Osteoblast (primary cell): ENCODE results near the gene OGFOD2. TPM values are rescaled to one million over a fixed set of nuclear protein-coding genes. Genes with fewer than 3 reads are reported as not detected.

ENCODE experiments used
- DNase-seq: peaks from one replicate; pipeline ENCODE4 v3.0.0; 2011; ENCODE audit warnings: low spot score, mixed read lengths; ENCODE audit not compliant: insufficient read length; ENCODE audit errors: missing footprints
- H2AFZ ChIP-seq: 2 replicates; pipeline ENCODE4 v1.6.0; 2011; ENCODE audit warnings: mild to moderate bottlenecking, low read length
- H3K27ac ChIP-seq: 2 replicates; pipeline ENCODE4 v1.5.1; 2011; ENCODE audit warnings: mild to moderate bottlenecking, low read depth, low read length, moderate library complexity
- H3K27me3 ChIP-seq: 2 replicates; pipeline ENCODE4 v1.6.0; 2012; ENCODE audit warnings: mild to moderate bottlenecking, control low read depth, inconsistent platforms, low read length, moderate library complexity; ENCODE audit not compliant: insufficient read depth
- H3K36me3 ChIP-seq: 2 replicates; pipeline ENCODE4 v1.5.1; 2011; ENCODE audit warnings: mild to moderate bottlenecking, low read length, control low read depth, moderate library complexity; ENCODE audit not compliant: insufficient read depth
- H3K4me1 ChIP-seq: 2 replicates; pipeline ENCODE4 v1.5.1; 2011; ENCODE audit warnings: mild to moderate bottlenecking, low read length, control low read depth, moderate library complexity; ENCODE audit not compliant: insufficient read depth
- H3K4me2 ChIP-seq: 2 replicates; pipeline ENCODE4 v1.6.0; 2011; ENCODE audit warnings: mild to moderate bottlenecking, low read length; ENCODE audit not compliant: insufficient read depth
- H3K4me3 ChIP-seq: fragments of 200-600 bp; sonication (generic); 3 replicates; pipeline ENCODE4 v1.5.1; 2012; ENCODE audit warnings: mild to moderate bottlenecking, low read length, inconsistent platforms; ENCODE audit not compliant: insufficient read depth
- H3K79me2 ChIP-seq: 2 replicates; pipeline ENCODE4 v1.6.0; 2012; ENCODE audit warnings: mild to moderate bottlenecking, low read length, control low read depth, inconsistent platforms; ENCODE audit not compliant: insufficient read depth
- H3K9me3 ChIP-seq: 2 replicates; pipeline ENCODE4 v1.5.1; 2011; ENCODE audit warnings: low read depth, low read length, control low read depth
- H4K20me1 ChIP-seq: 2 replicates; pipeline ENCODE4 v1.6.0; 2012; ENCODE audit warnings: mild to moderate bottlenecking, low read length, control low read depth; ENCODE audit not compliant: insufficient read depth
- CTCF ChIP-seq: IDR thresholded peaks from 2 replicates; pipeline ENCODE4 v1.5.1; 2011; ENCODE audit warnings: mild to moderate bottlenecking, low read depth, low read length, moderate library complexity; ENCODE audit errors: extremely low read depth
- total RNA-seq: library from RNA; depleted of rRNA; stranded (reverse); fragments of >200 nt; gene quantifications from 2 replicates; pipeline ENCODE4 v1.2.3, GENCODE V29; 2012

OGFOD2 gene
- total RNA-seq, 1 donor, result 6.5 TPM

GRCh38 chr12:123003257-123003656, 28.2 kb downstream of the OGFOD2 start:
- no peak overlapping the region for H3K4me2 ChIP-seq
- H3K9me3 ChIP-seq, result no peaks in the 10 kb centered on the region
- no peak for TF ChIP-seq CTCF
- no peak overlapping the region for H3K27ac ChIP-seq
- H3K4me3 ChIP-seq, result no peak overlapping the region
- peaks cover 8% of the 10 kb centered on the region for H3K4me1 ChIP-seq
- DNase-seq, result peak; percentile 60
- H3K27me3 ChIP-seq, result no peaks in the 10 kb centered on the region
- no peaks in the 10 kb centered on the region for H4K20me1 ChIP-seq
- H2AFZ ChIP-seq, result no peak overlapping the region
- peaks cover 6% of the 10 kb centered on the region for H3K36me3 ChIP-seq
- H3K79me2 ChIP-seq, result no peaks in the 10 kb centered on the region

GRCh38 chr12:123004287-123004686, 29.2 kb downstream of the OGFOD2 start:
- H3K9me3 ChIP-seq, result no peaks in the 10 kb centered on the region
- H3K4me2 ChIP-seq, result no peak overlapping the region
- no peak overlapping the region for H3K4me3 ChIP-seq
- H3K4me1 ChIP-seq, result peaks cover 8% of the 10 kb centered on the region
- peak; percentile 42 for DNase-seq
- H2AFZ ChIP-seq, result no peak overlapping the region
- H3K27ac ChIP-seq, result no peak overlapping the region
- H3K27me3 ChIP-seq, result no peaks in the 10 kb centered on the region
- no peak for TF ChIP-seq CTCF
- H3K36me3 ChIP-seq, result peaks cover 6% of the 10 kb centered on the region
- H4K20me1 ChIP-seq, result no peaks in the 10 kb centered on the region
- H3K79me2 ChIP-seq, result no peaks in the 10 kb centered on the region

GRCh38 chr12:123005081-123005626, 30.1 kb downstream of the OGFOD2 start:
- no peak for TF ChIP-seq CTCF
- no peaks in the 10 kb centered on the region for H3K27me3 ChIP-seq
- DNase-seq, result peak; percentile 34

GRCh38 chr12:123006977-123007376, 31.9 kb downstream of the OGFOD2 start:
- Histone ChIP-seq H4K20me1 (no peaks in the 10 kb centered on the region), H3K4me3 (no peak overlapping the region), H3K79me2 (no peaks in the 10 kb centered on the region), H3K4me2 (no peak overlapping the region), H3K4me1 (peaks cover 8% of the 10 kb centered on the region), H3K36me3 (peaks cover 3% of the 10 kb centered on the region), H3K9me3 (no peaks in the 10 kb centered on the region), H3K27me3 (no peaks in the 10 kb centered on the region), H2AFZ (no peak overlapping the region), H3K27ac (no peak overlapping the region)
- DNase-seq, result peak; percentile 86
- no peak for TF ChIP-seq CTCF

More at GRCh38 chr12:123005081-123005626, 30.1 kb downstream of the OGFOD2 start:
- Histone ChIP-seq H3K4me3 (no peak overlapping the region), H3K27ac (no peak overlapping the region), H3K4me1 (peaks cover 8% of the 10 kb centered on the region), H3K36me3 (peaks cover 6% of the 10 kb centered on the region), H4K20me1 (no peaks in the 10 kb centered on the region), H3K79me2 (no peaks in the 10 kb centered on the region), H2AFZ (no peak overlapping the region), H3K4me2 (no peak overlapping the region), H3K9me3 (no peaks in the 10 kb centered on the region)
